Sciatic nerve (tissue), 2 donors: ENCODE results near the gene RAB30. TPM values are rescaled to one million over a fixed set of nuclear protein-coding genes. Genes with fewer than 3 reads are reported as not detected.

Source experiments
- ATAC-seq: fragments of 200-7000 bp; cut with Tn5 transposase; one replicate; pipeline ENCODE4 v1.9.1; 2020; ENCODE audit warnings: mild to moderate bottlenecking, moderate library complexity
- DNase-seq: peaks from one replicate; pipeline ENCODE4 v3.0.0-alpha.2; 2020; ENCODE audit warnings: low spot score
- intact Hi-C: fragments of 100-400 bp; cut with DNase I; formaldehyde crosslinking; loops from one replicate; pipeline ENCODE4 v1.14.2; 2022
- total RNA-seq: library from RNA; stranded (reverse); fragmentation: NEBNext Ultra II Directional; extraction: Animal tissue kit (Norgen Biotek cat#: 25700); gene quantifications from one replicate; pipeline ENCODE4 v1.2.1, GENCODE V29; 2021
- donor health status: DM: no; HTN: no; CAD: no.
- donor health status: DM: no; HTN: no; CAD: no.

Gene RAB30, protein sequence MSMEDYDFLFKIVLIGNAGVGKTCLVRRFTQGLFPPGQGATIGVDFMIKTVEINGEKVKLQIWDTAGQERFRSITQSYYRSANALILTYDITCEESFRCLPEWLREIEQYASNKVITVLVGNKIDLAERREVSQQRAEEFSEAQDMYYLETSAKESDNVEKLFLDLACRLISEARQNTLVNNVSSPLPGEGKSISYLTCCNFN
- 57.1 TPM for total RNA-seq

DNA sequence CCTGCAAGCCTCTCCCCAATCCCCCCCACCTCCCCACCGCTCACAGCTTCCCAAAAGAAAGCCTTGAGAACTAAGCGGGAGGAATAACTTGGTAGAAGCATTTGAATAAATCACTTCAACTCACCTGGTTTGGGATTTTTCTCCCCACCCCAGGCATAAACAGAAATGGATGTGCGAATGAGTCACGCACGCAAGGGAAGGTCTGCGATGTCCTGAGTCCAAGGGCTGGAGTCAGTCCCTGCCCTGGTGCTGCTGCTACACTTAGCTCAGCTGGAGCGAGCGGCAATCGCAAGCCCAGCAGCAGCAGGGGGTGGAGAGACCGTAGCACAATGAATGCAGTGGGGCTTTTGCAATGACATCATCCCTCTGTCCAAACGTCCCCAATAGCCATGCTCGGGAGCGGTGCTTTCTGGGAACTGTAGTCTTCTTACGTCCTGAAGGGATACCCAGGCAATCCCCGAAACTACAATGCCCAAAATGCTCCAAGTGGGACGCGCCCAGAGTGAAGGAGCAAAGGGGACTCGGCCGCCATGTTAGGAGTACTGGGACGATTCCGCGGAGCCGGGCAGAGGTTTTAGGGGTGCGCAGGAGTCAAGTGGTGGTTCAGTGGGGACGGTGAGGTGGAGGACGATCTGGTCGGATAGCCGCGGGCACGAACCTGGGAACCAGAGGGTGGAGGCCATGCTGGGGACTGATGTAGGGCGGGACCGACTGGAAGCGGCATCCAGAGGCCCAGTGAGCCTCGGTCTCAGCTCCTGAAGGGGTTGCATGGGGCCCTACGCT, at the start of gene RAB30:
Gene RAB30, minus strand, starts transcription at position 331 of the 783 bp plus-strand sequence. CDS start 74,581 bp downstream, outside the sequence.
- intact Hi-C loops, result no loop called here
- DNase-seq, result peak; percentile 96
- peak; percentile 99 for ATAC-seq

DNA sequence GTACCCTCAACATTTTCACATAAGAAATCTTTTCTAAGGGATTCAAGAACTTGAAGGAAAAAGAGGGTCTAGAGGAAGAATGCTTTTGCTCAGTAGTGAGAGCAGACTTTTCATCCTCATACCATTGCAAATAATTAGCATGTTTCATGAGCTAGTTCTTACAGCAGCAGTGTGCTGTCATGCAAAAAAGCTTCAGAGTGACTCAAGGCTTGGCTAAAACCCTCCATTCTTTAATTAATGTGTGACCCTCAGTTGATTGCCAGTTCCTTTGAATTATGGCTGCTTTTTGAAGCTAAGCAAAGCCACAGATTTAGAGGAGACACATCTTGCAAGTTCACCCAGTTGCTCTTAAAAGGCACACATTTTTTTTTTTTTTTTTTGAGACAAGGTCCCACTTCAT, 48.6 kb upstream of the RAB30 start:
- ATAC-seq (no peak), DNase-seq (no peak)
- intact Hi-C loops, result no loop called here

DNA sequence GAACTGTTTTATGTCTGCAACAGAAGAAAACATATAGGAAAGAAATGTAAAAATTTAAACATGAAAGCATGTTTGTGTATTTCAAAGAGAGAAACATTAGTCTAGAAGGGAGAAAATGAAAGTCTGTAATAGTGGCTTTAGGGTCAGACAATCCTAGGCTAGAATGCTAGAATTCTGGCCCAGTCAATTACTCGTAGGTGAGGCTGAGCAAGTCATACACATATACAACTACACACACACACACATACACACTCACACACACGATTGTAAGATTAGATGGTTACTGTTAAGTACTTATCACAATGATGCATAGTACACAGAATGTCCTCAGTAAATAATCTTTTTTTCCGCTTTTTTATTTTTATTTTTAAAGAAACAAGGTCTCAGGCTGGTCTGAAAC, 47.5 kb upstream of the RAB30 start:
- no peak for DNase-seq
- no peak for ATAC-seq
- intact Hi-C loops, result no loop called here

DNA sequence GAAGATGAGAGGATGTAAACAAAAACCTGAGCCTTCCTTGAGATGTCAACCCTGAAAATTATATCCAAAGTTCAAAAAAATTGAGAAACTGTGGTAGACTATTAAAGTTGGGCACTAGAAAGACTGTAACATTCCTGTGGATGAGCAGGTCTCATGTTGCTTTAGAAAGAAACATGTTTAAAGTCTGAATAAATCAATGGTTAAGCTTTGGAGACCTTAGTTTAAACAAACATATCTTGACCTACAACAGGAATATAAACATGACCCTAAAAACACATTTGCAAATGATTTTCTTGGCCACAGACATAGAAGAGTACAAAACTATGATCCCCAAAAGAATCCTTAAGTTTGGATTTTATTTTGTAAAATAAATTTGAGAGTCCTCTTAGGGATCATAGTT, 47.1 kb upstream of the RAB30 start:
- intact Hi-C loops, result no loop called here
- DNase-seq (no peak), ATAC-seq (no peak)

DNA sequence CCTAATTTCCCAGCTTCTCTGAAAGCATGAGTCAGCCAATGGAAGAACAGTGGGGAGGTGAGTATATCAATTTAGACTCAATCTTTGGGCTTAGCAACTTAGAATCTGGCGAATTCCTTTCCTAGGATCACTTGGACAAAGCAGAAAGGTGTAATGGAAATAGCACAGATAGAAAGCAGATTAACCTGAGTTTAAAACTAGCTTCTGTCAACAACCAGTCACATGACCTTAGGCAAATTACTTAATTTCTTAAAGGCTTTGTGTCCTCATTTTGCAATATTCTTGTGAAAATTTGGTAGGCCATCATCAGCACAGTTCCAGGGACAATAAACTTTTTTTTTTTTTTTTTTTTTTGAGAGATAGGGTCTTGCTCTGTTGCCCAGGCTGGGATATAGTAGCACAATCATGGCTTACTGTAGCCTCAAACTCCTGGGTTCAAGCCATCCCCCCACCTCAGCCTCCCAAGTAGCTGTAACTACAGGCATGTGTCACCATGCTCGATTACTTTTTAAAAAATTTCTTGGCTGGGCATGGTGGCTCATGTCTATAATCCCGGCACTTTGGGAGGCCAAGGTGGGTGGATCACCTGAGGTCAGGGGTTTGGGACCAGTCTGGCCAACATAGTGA, 44.4 kb upstream of the RAB30 start:
- ATAC-seq (no peak), DNase-seq (no peak)
- intact Hi-C loops, result no loop called here

DNA sequence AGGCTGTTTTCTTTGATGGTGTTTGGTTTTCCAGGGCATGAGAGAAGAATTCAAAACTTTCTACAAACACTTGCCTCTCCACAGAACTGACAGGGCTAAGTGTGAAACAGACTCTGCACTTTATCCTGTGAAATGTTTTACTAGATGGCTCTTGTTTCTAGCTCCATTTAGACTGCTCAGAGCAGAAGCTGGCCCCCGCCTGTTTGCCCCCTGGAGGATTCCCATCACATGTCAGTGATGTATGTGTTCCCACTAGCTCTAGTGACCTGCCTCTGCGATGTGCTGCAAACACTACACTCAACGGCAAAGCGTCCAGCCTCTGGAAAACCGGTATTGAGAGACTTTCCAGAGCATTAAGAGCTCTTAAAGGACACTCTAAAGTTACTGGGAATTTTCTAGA, 43.9 kb upstream of the RAB30 start:
- DNase-seq, result no peak
- intact Hi-C loops, result no loop called here

DNA sequence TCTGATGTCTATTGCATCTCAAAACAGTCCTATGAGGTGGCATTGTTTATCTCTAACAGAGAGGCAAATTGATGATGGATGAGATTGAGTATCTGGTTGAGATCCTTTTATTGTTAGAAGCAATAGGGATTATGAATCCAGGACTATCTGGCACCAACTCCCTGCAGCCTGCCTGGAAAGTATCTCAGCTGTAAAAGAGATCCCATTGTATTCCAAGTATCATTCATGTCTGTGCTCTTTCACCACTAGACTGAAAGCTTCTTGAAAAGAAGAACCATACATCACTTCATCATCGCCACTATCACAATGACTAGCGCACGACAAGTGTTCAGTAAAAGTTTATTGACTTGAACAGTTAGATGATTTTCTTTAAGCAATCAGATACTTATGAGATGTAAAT, 43.3 kb upstream of the RAB30 start:
- intact Hi-C loops, result no loop called here
- no peak for ATAC-seq
- DNase-seq, result no peak

More for the DNA sequence above, 43.9 kb upstream of the RAB30 start:
- ATAC-seq, result peak; percentile 44

DNA sequence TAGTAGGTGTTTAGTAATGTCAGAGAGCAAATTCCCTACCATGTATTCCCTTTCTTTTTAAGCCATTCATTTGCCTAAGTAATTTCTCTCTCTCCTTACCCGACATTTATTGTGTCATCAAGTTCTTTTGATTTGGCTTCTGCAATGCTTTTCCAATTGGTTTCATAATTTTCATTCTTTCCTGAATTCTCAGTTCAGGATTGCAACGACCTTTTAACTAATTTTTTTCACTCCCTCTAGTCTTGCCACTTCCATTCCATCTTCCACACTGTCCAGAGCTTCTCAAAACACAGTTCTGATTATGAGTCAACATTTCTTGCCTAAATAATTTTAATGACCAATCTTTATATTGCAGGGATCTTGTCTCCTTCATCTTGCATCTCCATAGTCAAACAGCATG, 41.2 kb upstream of the RAB30 start:
- ATAC-seq (peak; percentile 22), DNase-seq (no peak)
- intact Hi-C loops, result no loop called here

DNA sequence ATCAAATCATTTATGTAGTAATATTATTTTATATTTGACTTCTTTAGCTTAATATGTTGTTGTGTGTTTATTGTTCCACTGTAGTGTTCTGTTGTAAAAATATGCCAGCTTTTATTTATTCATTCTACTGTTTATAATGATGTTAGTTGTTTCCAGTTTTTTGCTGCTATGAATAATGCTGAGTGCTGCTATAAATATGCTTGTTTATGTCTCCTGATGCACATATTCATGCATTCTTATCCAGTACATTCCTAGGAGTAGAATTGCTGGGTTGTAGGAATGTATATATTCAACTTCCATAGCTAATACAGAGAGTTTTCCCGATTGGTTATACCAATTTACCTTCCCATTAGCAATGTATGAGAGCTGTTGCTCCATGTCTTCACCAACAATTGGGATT, 33.5 kb upstream of the RAB30 start:
- intact Hi-C loops, result no loop called here
- ATAC-seq (no peak), DNase-seq (no peak)

DNA sequence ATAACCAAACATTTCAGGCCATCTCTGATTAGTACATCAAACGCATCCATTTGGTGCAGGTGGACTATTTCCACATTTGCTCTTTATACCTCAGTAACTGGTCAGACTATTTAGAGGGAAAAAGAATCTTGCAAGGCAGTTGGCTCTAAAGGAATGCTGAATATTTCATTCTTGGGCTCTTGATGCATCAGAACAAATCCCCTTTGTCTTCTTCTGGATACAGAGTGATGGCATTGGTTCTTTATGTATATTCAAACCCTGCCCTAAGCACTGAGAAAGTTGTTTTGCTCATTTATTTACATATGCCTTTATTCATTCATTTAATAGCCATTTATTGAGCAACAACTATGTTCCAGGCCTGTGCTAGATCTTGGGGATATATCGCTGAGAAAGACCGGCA, 31.1 kb upstream of the RAB30 start:
- ATAC-seq (no peak), DNase-seq (no peak)
- intact Hi-C loops, result no loop called here

DNA sequence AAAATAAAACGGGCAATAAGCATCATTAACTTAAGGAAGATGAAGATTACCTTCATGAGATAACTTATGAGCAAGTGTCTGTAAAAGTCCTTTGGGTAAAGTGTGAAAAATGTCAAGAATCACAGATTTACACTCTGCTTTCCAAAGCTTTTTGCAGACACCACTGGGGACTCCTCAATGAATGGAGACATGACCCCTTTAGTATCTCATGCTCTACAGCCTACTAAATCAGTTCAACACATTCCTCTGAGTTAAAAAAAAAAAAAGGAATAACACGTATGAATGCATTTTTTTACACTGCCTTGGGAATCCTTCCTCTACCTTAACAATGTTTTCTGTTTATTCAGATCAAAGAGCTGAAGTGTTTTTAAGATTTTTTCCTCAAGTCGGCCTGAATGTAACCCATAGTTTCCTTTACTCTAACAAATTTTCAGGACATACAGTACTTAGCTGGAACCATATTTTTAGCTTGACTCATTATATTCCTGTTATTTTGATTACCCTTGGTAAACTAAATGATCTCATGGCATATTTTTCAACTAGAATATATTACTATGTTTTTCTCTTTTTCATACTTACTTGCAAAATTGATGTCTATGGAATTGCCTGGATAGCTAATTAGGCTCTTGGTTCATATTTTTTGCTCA, 25.9 kb upstream of the RAB30 start:
- intact Hi-C loops, result no loop called here
- no peak for ATAC-seq
- no peak for DNase-seq

DNA sequence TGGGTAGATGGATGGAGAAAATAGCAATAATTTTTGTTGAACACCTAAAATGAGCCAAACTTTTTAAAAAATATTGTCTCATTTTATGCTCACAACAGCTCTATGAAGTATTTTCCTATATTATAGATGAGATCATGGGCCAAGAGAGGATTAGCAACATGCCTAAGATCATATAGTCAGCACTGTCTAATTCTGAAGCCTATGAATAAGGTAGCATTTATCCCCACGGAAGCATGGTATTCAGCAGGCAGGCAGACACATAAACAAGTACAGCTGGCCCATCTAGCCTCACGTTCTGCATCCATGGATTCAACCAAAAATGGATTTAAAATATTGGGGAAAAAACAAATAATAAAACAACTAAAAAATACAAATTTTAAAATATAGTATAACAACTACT, 21.9 kb upstream of the RAB30 start:
- ATAC-seq, result no peak
- no peak for DNase-seq
- intact Hi-C loops, result no loop called here

DNA sequence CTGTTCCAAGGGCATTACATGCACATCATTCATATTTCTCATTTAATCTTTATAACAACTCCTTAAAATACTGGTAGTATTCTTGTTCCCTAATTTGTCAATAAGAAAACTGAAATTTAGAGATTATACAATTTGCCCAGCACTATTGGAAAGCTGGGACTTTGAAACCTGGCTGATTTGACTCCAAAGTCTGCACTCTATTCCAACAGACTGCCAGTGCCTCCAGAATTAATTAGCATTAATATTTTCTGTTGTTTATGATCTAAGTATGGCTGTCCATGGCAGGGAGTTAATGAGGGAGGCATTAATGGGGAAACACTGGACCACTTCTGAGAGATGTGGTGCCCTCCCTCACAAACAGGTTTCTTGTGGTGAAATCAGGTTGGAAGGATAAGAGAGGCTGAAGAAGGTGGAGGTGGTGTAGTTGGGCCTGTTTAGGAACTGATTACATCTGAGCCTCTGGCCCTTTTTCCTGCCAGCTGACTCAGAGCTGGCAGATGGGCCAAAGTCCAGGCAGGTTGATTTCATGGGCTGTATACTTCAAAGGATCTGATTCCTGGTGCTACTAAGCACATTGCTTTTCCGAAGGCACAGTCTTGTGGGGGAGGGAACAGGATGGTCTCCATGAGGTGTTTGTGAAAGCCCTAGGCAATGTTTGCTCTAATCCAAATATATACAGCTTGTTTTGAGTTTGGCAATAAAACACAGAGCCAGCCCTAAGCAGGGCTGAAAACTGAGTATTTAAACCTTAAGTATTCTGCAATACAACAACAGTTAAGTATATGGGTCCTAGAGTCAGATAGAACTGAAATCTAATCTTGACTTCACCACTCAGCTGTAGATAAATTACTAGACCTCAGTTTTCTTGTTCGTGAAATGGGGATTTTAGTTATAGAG, 21.0 kb upstream of the RAB30 start:
- no peak for ATAC-seq
- intact Hi-C loops, result no loop called here
- DNase-seq, result no peak

DNA sequence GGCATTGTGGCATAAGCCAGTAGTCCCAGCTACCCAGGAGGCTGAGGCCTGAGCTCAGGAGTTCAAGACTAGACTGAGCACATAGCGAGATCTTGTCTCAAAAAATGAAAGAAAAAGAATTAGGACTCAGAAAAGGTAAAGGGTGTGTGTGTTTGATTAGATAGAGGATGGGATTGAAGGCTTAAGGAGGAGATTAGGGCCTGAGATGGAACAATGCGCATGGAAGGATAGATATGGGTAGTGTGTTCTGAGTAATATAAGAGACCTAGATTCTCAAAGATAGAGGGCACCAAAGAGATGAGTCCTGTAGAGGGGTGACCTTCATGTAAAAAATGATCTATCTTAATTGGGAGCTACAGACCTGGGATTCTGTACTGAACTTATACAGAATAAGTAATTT, 17.3 kb upstream of the RAB30 start:
- intact Hi-C loops, result no loop called here
- no peak for ATAC-seq
- DNase-seq, result no peak

DNA sequence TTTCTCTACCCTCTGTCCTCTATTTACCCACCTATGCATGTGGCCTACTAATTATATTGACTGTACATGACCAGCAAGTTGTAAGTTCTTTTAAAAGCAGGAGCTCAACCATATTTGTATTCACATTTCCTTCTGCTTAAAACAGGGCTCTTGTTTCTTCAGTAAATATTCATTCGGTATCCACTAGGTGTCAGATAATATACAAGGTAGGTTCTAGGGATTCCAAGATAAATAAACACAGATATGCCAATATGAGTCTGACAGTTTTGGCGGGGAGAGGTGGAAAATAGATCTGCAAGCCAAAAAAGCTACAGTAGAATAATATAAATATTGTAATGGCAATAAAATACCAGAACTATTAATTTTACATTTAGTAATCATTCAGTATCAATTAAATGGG, 15.3 kb upstream of the RAB30 start:
- DNase-seq (no peak), ATAC-seq (no peak)
- intact Hi-C loops, result no loop called here

DNA sequence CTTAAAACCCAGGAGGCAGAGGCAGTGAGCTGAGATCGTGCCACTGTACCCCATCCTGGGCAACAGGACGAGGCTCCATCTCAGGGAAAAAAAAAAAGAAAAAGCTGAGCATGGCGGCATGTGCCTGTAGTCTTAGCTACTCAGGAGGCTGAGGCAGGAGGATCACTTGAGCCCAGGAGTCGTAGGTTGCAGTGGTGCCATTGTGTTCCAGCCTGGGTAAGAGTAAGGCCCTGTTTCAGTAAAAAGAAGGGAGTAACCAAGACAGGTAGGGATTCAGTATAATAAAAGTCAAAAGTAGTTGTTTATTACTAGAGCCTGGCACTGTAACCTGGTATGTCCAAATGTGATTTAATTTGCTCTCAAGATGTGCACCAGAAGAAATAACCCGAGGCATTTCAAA, 8.1 kb upstream of the RAB30 start:
- ATAC-seq (no peak), DNase-seq (no peak)
- intact Hi-C loops, result no loop called here

DNA sequence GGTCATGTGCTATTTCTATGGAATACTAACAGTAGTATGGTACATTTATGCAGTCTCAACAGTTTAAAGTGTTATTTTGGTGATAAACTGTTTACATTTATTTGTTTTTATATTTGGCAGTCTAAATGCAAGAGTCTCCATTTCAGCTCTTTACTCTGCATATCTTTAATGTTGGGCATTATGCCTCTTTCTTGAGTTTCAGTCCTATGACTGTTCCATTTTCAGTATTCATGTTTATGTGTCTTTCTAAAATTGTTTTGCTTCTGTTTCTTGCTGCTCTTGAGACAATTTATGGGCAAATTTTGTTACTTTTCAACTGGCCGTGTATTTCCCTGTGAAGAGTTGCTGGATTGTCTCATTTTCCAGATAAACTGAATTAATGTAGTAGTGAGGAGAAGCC, 6.6 kb upstream of the RAB30 start:
- intact Hi-C loops, result no loop called here
- ATAC-seq (no peak), DNase-seq (no peak)

DNA sequence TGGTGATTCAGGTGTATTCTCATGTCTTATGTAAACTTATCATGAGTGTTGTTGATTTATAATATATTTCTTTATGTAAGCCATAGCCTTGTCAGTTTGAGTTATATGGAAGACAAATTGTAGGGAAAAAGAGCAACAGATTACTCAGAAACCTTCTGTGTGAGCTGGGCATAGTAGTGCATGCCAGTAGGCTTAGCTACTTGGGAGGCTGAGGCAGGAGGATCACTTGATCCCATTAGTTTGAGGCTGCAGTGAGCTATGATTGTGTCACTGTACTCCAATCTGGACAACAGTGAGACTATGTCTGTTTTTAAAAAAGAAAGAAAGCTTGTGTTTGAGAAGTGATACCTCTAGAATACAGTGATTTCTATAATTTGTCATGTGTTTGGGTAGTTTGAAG, 2.2 kb upstream of the RAB30 start:
- intact Hi-C loops, result no loop called here
- DNase-seq (no peak), ATAC-seq (no peak)

DNA sequence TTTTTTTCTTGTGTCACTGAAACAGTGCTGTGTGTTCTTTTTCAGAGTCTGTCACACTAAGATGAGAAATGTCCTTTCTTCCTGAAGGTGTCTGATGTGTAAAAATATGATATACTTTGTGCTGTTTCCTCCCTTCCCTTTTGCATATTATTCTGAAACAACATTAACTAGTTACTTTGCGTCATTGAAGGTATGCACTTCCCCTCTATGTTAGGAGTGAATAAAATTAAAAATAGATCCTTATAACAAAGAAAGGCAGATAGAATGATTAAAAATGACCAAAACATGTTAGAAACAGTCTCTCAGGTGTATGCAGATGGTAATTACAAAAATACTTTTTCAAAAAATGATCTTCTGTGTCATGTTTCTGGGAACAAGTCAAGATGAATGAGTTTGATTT, 1.6 kb upstream of the RAB30 start:
- ATAC-seq (no peak), DNase-seq (no peak)
- intact Hi-C loops, result no loop called here
